HepG2 (cell line): ENCODE data around the gene GAS2. TPM values are rescaled to one million over a fixed set of nuclear protein-coding genes. Genes with fewer than 3 reads are reported as not detected.

Experiments used
- ATF1 ChIP-seq: IDR thresholded peaks from 2 replicates; pipeline ENCODE4 v1.6.1; 2016; ENCODE audit warnings: mild to moderate bottlenecking, control low read depth
- CREBL2 ChIP-seq: sonication (generic); formaldehyde crosslinking; IDR thresholded peaks from 2 replicates; pipeline ENCODE4 v1.8.1; 2023; ENCODE audit warnings: missing genetic modification reagents, mild to moderate bottlenecking, borderline replicate concordance
- FOSL1 ChIP-seq: sonication (generic); formaldehyde crosslinking; IDR thresholded peaks from 2 replicates; pipeline ENCODE4 v1.9.0; 2021; ENCODE audit warnings: missing genetic modification reagents, borderline replicate concordance
- KAT8 ChIP-seq: IDR thresholded peaks from 2 replicates; pipeline ENCODE4 v1.6.1; 2016; ENCODE audit warnings: missing genetic modification reagents, missing compliant biosample characterization
- MTA3 ChIP-seq: sonication (generic); formaldehyde crosslinking; IDR thresholded peaks from 2 replicates; pipeline ENCODE4 v1.4.0; 2020; ENCODE audit warnings: missing genetic modification reagents
- NPAS2 ChIP-seq: sonication (generic); formaldehyde crosslinking; IDR thresholded peaks from 2 replicates; pipeline ENCODE4 v1.8.0; 2022; ENCODE audit warnings: mild to moderate bottlenecking, missing genetic modification reagents, borderline replicate concordance
- PLRG1 ChIP-seq: fragments of 450-650 bp; conservative IDR thresholded peaks from 2 replicates; pipeline ENCODE4 v1.6.1; 2016
- RFXAP ChIP-seq: sonication (generic); formaldehyde crosslinking; IDR thresholded peaks from 2 replicates; pipeline ENCODE4 v1.4.0; 2020; ENCODE audit warnings: missing genetic modification reagents, borderline replicate concordance
- SP1 ChIP-seq, 2 experiments: fragments of 450-650 bp in 1 of 2; sonication (generic) in 1 of 2; formaldehyde crosslinking in 1 of 2; IDR thresholded peaks; 2 replicates each; pipeline versions ENCODE4 v1.4.0 to v1.6.1; 2016 to 2020; ENCODE audit warnings: missing genetic modification reagents in 1 of 2
- ZBTB1 ChIP-seq: sonication (generic); formaldehyde crosslinking; IDR thresholded peaks from 2 replicates; pipeline ENCODE4 v1.4.0; 2020; ENCODE audit warnings: missing genetic modification reagents, borderline replicate concordance
- ZC3H4 ChIP-seq: sonication (generic); formaldehyde crosslinking; IDR thresholded peaks from 2 replicates; pipeline ENCODE4 v1.4.0; 2020; ENCODE audit warnings: missing genetic modification reagents, borderline replicate concordance
- ZFP62 ChIP-seq: sonication (generic); formaldehyde crosslinking; IDR thresholded peaks from 2 replicates; pipeline ENCODE4 v1.4.0; 2020; ENCODE audit warnings: missing genetic modification reagents
- ZNF30 ChIP-seq: sonication (generic); formaldehyde crosslinking; IDR thresholded peaks from 2 replicates; pipeline ENCODE4 v1.5.0; 2020; ENCODE audit warnings: mild to moderate bottlenecking, missing genetic modification reagents
- ZNF33B ChIP-seq: sonication (generic); formaldehyde crosslinking; IDR thresholded peaks from 2 replicates; pipeline ENCODE4 v1.5.1; 2020; ENCODE audit warnings: mild to moderate bottlenecking, missing genetic modification reagents
- ZNF468 ChIP-seq: sonication (generic); formaldehyde crosslinking; IDR thresholded peaks from 2 replicates; pipeline ENCODE4 v1.8.0; 2022; ENCODE audit warnings: mild to moderate bottlenecking, moderate library complexity, missing genetic modification reagents
- ZNF780A ChIP-seq: sonication (generic); formaldehyde crosslinking; IDR thresholded peaks from 2 replicates; pipeline ENCODE4 v1.8.0; 2022; ENCODE audit warnings: mild to moderate bottlenecking, missing genetic modification reagents, moderate library complexity
- ZNF83 ChIP-seq: sonication (generic); formaldehyde crosslinking; IDR thresholded peaks from 2 replicates; pipeline ENCODE4 v1.4.0; 2020; ENCODE audit warnings: missing genetic modification reagents, mild to moderate bottlenecking, borderline replicate concordance
- polyA plus RNA-seq, 8 experiments: library from polyadenylated mRNA; depleted of rRNA in 3 of 8; stranded (reverse) in 7 of 8; unstranded in 1 of 8; fragments of >200 nt; fragmentation: Illumina TruSeq in 4 of 8; extraction: Trizol in 4 of 8; gene quantifications; 2 replicates each; pipeline versions ENCODE4 v1.2.1 to v1.2.3, GENCODE V29; 2011 to 2016; ENCODE audit warnings: low read depth in 4 of 8, missing spikeins in 1 of 8, mixed read lengths in 1 of 8; ENCODE audit not compliant: insufficient read depth in 1 of 8
- total RNA-seq, 5 experiments: library from RNA; depleted of rRNA; stranded (reverse); fragments of >200 nt; fragmentation: Illumina TruSeq; extraction: Trizol; gene quantifications; 2 replicates each; pipeline ENCODE4 v1.2.3, GENCODE V29; 2016; ENCODE audit warnings: low read depth in 1 of 5
- TF ChIP-seq, protein P1 (sequence below): sonication (generic); formaldehyde crosslinking; IDR thresholded peaks from 2 replicates; pipeline ENCODE4 v1.4.0; 2020; ENCODE audit warnings: missing genetic modification reagents
- TF ChIP-seq, protein P2 (sequence below), 2 experiments: sonication (generic) in 1 of 2; formaldehyde crosslinking in 1 of 2; IDR thresholded peaks; 2 replicates each; pipeline versions ENCODE4 v1.6.1 to v1.9.0; 2014 to 2022; ENCODE audit warnings: antibody characterized with exemption in 1 of 2, borderline replicate concordance in 1 of 2, inconsistent platforms in 1 of 2, low read depth in 1 of 2, missing genetic modification reagents in 1 of 2
- TF ChIP-seq, protein P3 (sequence below): sonication (generic); formaldehyde crosslinking; conservative IDR thresholded peaks from 2 replicates; pipeline ENCODE4 v1.8.1; 2023; ENCODE audit warnings: missing genetic modification reagents

GAS2 gene
- total and polyA plus RNA-seq, 2 of the 13 experiments (the other 11 are each of a cell fraction or from before 2014, with no cell fraction given) = 26.0 to 85.1 TPM

GRCh38 chr11:22829231-22830081 lies 163.0 kb downstream of the GAS2 start, which contains the start of gene SVIP (continued):
- no peak for TF ChIP-seq ZFP62 (CRISPR knock-in tag)
- TF ChIP-seq ATF1 (CRISPR knock-in tag) = no peak
- TF ChIP-seq ZNF468 (CRISPR knock-in tag) = no peak
- TF ChIP-seq FOSL1 (CRISPR knock-in tag) = no peak
- no peak for TF ChIP-seq ZNF33B
- peak; percentile 57 for TF ChIP-seq KAT8 (CRISPR knock-in tag)
- TF ChIP-seq RFXAP (CRISPR knock-in tag) = no peak
- TF ChIP-seq NPAS2 (CRISPR knock-in tag) = no peak
- TF ChIP-seq, protein P1, sequence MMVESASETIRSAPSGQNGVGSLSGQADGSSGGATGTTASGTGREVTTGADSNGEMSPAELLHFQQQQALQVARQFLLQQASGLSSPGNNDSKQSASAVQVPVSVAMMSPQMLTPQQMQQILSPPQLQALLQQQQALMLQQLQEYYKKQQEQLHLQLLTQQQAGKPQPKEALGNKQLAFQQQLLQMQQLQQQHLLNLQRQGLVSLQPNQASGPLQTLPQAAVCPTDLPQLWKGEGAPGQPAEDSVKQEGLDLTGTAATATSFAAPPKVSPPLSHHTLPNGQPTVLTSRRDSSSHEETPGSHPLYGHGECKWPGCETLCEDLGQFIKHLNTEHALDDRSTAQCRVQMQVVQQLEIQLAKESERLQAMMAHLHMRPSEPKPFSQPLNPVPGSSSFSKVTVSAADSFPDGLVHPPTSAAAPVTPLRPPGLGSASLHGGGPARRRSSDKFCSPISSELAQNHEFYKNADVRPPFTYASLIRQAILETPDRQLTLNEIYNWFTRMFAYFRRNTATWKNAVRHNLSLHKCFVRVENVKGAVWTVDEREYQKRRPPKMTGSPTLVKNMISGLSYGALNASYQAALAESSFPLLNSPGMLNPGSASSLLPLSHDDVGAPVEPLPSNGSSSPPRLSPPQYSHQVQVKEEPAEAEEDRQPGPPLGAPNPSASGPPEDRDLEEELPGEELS (CRISPR knock-in tag) = no peak
- TF ChIP-seq, protein P2, sequence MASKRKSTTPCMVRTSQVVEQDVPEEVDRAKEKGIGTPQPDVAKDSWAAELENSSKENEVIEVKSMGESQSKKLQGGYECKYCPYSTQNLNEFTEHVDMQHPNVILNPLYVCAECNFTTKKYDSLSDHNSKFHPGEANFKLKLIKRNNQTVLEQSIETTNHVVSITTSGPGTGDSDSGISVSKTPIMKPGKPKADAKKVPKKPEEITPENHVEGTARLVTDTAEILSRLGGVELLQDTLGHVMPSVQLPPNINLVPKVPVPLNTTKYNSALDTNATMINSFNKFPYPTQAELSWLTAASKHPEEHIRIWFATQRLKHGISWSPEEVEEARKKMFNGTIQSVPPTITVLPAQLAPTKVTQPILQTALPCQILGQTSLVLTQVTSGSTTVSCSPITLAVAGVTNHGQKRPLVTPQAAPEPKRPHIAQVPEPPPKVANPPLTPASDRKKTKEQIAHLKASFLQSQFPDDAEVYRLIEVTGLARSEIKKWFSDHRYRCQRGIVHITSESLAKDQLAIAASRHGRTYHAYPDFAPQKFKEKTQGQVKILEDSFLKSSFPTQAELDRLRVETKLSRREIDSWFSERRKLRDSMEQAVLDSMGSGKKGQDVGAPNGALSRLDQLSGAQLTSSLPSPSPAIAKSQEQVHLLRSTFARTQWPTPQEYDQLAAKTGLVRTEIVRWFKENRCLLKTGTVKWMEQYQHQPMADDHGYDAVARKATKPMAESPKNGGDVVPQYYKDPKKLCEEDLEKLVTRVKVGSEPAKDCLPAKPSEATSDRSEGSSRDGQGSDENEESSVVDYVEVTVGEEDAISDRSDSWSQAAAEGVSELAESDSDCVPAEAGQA (IDR thresholded peaks at IDR 0.05; ENCODE audit: low read depth) = no peak
- TF ChIP-seq, protein P2 (CRISPR knock-in tag; IDR thresholded peaks at IDR 0.05; ENCODE audit: borderline replicate concordance) = no peak
- no peak for TF ChIP-seq ZNF30
- no peak for TF ChIP-seq MTA3 (CRISPR knock-in tag)
- TF ChIP-seq SP1 (IDR thresholded peaks at IDR 0.05) = no peak
- peak; percentile 66 for TF ChIP-seq SP1 (CRISPR knock-in tag; IDR thresholded peaks at IDR 0.05)
- TF ChIP-seq ZBTB1 (CRISPR knock-in tag) = no peak
- peak; percentile 78; the same call in 1 of the 2 replicates for TF ChIP-seq ZNF780A (CRISPR knock-in tag)
- TF ChIP-seq ZNF83 (CRISPR knock-in tag) = 0 out of 2 replicates have a peak, but pooled peaks have one; percentile 36
- TF ChIP-seq CREBL2 (CRISPR knock-in tag) = no peak
- TF ChIP-seq, protein P3, sequence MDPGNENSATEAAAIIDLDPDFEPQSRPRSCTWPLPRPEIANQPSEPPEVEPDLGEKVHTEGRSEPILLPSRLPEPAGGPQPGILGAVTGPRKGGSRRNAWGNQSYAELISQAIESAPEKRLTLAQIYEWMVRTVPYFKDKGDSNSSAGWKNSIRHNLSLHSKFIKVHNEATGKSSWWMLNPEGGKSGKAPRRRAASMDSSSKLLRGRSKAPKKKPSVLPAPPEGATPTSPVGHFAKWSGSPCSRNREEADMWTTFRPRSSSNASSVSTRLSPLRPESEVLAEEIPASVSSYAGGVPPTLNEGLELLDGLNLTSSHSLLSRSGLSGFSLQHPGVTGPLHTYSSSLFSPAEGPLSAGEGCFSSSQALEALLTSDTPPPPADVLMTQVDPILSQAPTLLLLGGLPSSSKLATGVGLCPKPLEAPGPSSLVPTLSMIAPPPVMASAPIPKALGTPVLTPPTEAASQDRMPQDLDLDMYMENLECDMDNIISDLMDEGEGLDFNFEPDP (CRISPR knock-in tag) = no peak
- TF ChIP-seq PLRG1 = no peak
- no peak for TF ChIP-seq ZC3H4 (CRISPR knock-in tag)
